Fibroblast of villous mesenchyme (primary cell): ENCODE results near the gene RSRC1. TPM values are rescaled to one million over a fixed set of nuclear protein-coding genes. Genes with fewer than 3 reads are reported as not detected.
A peak's percentile ranks its signal among the peaks of the same experiment; 100 is the strongest.

Source experiments
- DNase-seq: peaks from one replicate; pipeline ENCODE4 v3.0.0-alpha.2; 2010; ENCODE audit warnings: low read depth
- H3K4me3 ChIP-seq: 2 replicates; pipeline ENCODE4 v1.5.1; 2011; ENCODE audit warnings: low read depth, mild to moderate bottlenecking, low read length
- CTCF ChIP-seq: IDR thresholded peaks from 2 replicates; pipeline ENCODE4 v1.5.1; 2012; ENCODE audit warnings: low read depth, mild to moderate bottlenecking, low read length; ENCODE audit not compliant: insufficient read depth
- total RNA-seq: library from RNA; depleted of rRNA; stranded (reverse); fragments of >200 nt; gene quantifications from 2 replicates; pipeline ENCODE4 v1.2.3, GENCODE V29; 2012

Gene RSRC1
- total RNA-seq, 1 donor = 43.6 TPM

GRCh38 chr3:158085931-158086330 is 24.0 kb upstream of the RSRC1 start:
- DNase-seq = no peak
- H3K4me3 ChIP-seq = no peak overlapping the region
- no peak for TF ChIP-seq CTCF

GRCh38 chr3:158086361-158086760 is 23.5 kb upstream of the RSRC1 start:
- no peak for TF ChIP-seq CTCF
- no peak overlapping the region for H3K4me3 ChIP-seq
- no peak for DNase-seq

- no peak for TF ChIP-seq CTCF
These were observed 23.1 kb upstream of the RSRC1 start for GRCh38 chr3:158086776-158087175.

GRCh38 chr3:158091531-158091930 is 18.4 kb upstream of the RSRC1 start:
- DNase-seq = peak; percentile 51

More at GRCh38 chr3:158086776-158087175, 23.1 kb upstream of the RSRC1 start:
- DNase-seq = no peak
- H3K4me3 ChIP-seq = no peak overlapping the region

GRCh38 chr3:158093526-158093925 is 16.4 kb upstream of the RSRC1 start:
- no peak overlapping the region for H3K4me3 ChIP-seq
- DNase-seq = no peak
- TF ChIP-seq CTCF = no peak

More at GRCh38 chr3:158091531-158091930, 18.4 kb upstream of the RSRC1 start:
- H3K4me3 ChIP-seq = no peak overlapping the region
- TF ChIP-seq CTCF = peak; percentile 58

GRCh38 chr3:158094235-158095110 is 15.4 kb upstream of the RSRC1 start:
- H3K4me3 ChIP-seq = no peak overlapping the region
- DNase-seq = no peak
- TF ChIP-seq CTCF = no peak
